K562 (cell line): ENCODE data around the gene MGA. TPM values are rescaled to one million over a fixed set of nuclear protein-coding genes. Genes with fewer than 3 reads are reported as not detected.

Source experiments
- ATAC-seq: fragments of 200-7000 bp; cut with Tn5 transposase; 3 replicates; pipeline ENCODE4 v1.9.1; 2020; ENCODE audit warnings: moderate library complexity
- BruUV-seq: library from RNA; stranded (reverse); fragments of 400-500 nt; replicated peaks from 2 replicates; lab custom pipeline; 2021; lab: Mats Ljungman, UMichigan
- CTCF ChIA-PET: fragments of 300-600 bp; formaldehyde crosslinking; extraction: SDS; loops from one replicate; lab custom pipeline; 2021; ENCODE audit warnings: low intra/inter-chr PET ratio; lab: Yijun Ruan, JAX
- POLR2A ChIA-PET: fragments of 300-600, 350-650 bp; sonication (Branson Sonifier 250); formaldehyde crosslinking; extraction: SDS; loops from one replicate; lab custom pipeline; 2021; ENCODE audit warnings: antibody characterized with exemption, inconsistent platforms; lab: Yijun Ruan, JAX
- DNase-seq, 4 experiments: peaks; one replicate each; pipeline versions ENCODE4 v3.0.0 to v3.0.0-alpha.2; 2011 to 2018; ENCODE audit warnings: low spot score in 3 of 4, mixed read lengths in 3 of 4; ENCODE audit errors: extremely low read depth in 1 of 4
- FAIRE-seq: peaks from 2 replicates; lab custom pipeline; 2011; peaks lifted over from hg19 to GRCh38; lab: Jason Lieb, UNC
- H2AFZ ChIP-seq: 2 replicates; pipeline ENCODE4 v1.6.0; 2011; ENCODE audit warnings: low read depth, low read length, control low read depth, inconsistent platforms
- H3K27ac ChIP-seq: fragments of 200-600 bp; 3 replicates; pipeline ENCODE4 v1.8.0; 2011; ENCODE audit warnings: low read depth, mild to moderate bottlenecking, control low read depth, inconsistent platforms, low read length, moderate library complexity, mixed read lengths; ENCODE audit errors: extremely low read depth
- H3K27me3 ChIP-seq, 2 experiments: fragments of 300-600 bp in 1 of 2; 2 replicates in 1 of 2; 3 replicates in 1 of 2; pipeline versions ENCODE4 v1.6.0 to v1.8.0; 2011; ENCODE audit warnings: inconsistent platforms in 2 of 2, low read length in 2 of 2, mild to moderate bottlenecking in 1 of 2, mixed read lengths in 1 of 2, moderate library complexity in 1 of 2; ENCODE audit not compliant: control insufficient read depth in 2 of 2, insufficient read depth in 2 of 2
- H3K36me3 ChIP-seq: fragments of 300-600 bp; 3 replicates; pipeline ENCODE4 v1.8.0; 2011; ENCODE audit warnings: mild to moderate bottlenecking, low read length, inconsistent platforms; ENCODE audit not compliant: control insufficient read depth, insufficient read depth
- H3K4me1 ChIP-seq, 2 experiments: fragments of 200-600 bp in 1 of 2; replicated peaks in 1 of 2; 2 replicates in 1 of 2; 3 replicates in 1 of 2; pipeline versions ENCODE4 v1.5.1 to v1.8.0; 2011; ENCODE audit warnings: inconsistent platforms in 2 of 2, low read length in 2 of 2, mild to moderate bottlenecking in 1 of 2, mixed read lengths in 1 of 2, moderate library complexity in 1 of 2; ENCODE audit not compliant: control insufficient read depth in 2 of 2, insufficient read depth in 2 of 2
- H3K4me2 ChIP-seq: 2 replicates; pipeline ENCODE4 v1.6.1; 2011; ENCODE audit warnings: low read length, control low read depth, inconsistent platforms, mixed read lengths; ENCODE audit not compliant: insufficient read depth
- H3K4me3 ChIP-seq: fragments of 200-600 bp; sonication (generic), shearing (Covaris generic); 2 replicates; pipeline ENCODE4 v1.5.1; 2016; ENCODE audit warnings: control low read depth, inconsistent platforms
- H3K79me2 ChIP-seq: fragments of 200-600 bp; 3 replicates; pipeline ENCODE4 v1.8.0; 2011; ENCODE audit warnings: low read length, inconsistent platforms; ENCODE audit not compliant: control insufficient read depth, insufficient read depth
- H3K9ac ChIP-seq, 2 experiments: 2 replicates each; pipeline versions ENCODE4 v1.6.0 to v1.6.1; 2011; ENCODE audit warnings: low read depth in 2 of 2, low read length in 2 of 2, control low read depth in 1 of 2, inconsistent platforms in 1 of 2, mild to moderate bottlenecking in 1 of 2, mixed read lengths in 1 of 2; ENCODE audit not compliant: insufficient read depth in 1 of 2
- H3K9me1 ChIP-seq: one replicate; pipeline ENCODE4 v1.6.0; 2011; ENCODE audit warnings: inconsistent platforms, mild to moderate bottlenecking, low read length, moderate library complexity; ENCODE audit not compliant: control insufficient read depth, insufficient read depth
- H3K9me3 ChIP-seq: replicated peaks from 2 replicates; pipeline ENCODE4 v1.5.1; 2011; ENCODE audit warnings: low read depth, low read length, inconsistent platforms; ENCODE audit not compliant: control insufficient read depth, insufficient read depth
- H4K20me1 ChIP-seq: replicated peaks from 2 replicates; pipeline ENCODE4 v1.6.1; 2011; ENCODE audit warnings: low read length, inconsistent platforms, mixed read lengths; ENCODE audit not compliant: control insufficient read depth, insufficient read depth
- BRF1 ChIP-seq: IDR thresholded peaks from 3 replicates; pipeline ENCODE4 v1.6.1; 2011; ENCODE audit warnings: borderline replicate concordance, mild to moderate bottlenecking; ENCODE audit not compliant: insufficient read length; ENCODE audit errors: extremely low read depth
- C11orf30 ChIP-seq: fragments of 450-650 bp; IDR thresholded peaks from 2 replicates; pipeline ENCODE4 v1.6.1; 2016; ENCODE audit warnings: low read depth, mild to moderate bottlenecking
- CBX2 ChIP-seq: fragments of 200-600 bp; sonication (generic); IDR thresholded peaks from one replicate; pipeline ENCODE4 v1.6.1; 2012; ENCODE audit warnings: mild to moderate bottlenecking, low read length, inconsistent platforms; ENCODE audit not compliant: insufficient read depth, poor library complexity, severe bottlenecking
- DPF2 ChIP-seq: fragments of 450-650 bp; IDR thresholded peaks from 2 replicates; pipeline ENCODE4 v1.6.1; 2016
- ELF1 ChIP-seq: fragments of 200-800 bp; sonication (Bioruptor generic); IDR thresholded peaks from 2 replicates; pipeline ENCODE4 v1.6.1; 2016; ENCODE audit warnings: missing genetic modification characterization, missing compliant biosample characterization
- MAFF ChIP-seq: IDR thresholded peaks from 2 replicates; pipeline ENCODE4 v1.6.1; 2012; ENCODE audit warnings: low read length, improper control_type of control experiment
- MAFG ChIP-seq: fragments of 450-650 bp; conservative IDR thresholded peaks from 2 replicates; pipeline ENCODE4 v1.6.1; 2016; ENCODE audit warnings: missing genetic modification characterization, missing compliant biosample characterization
- MAFK ChIP-seq: IDR thresholded peaks from 2 replicates; pipeline ENCODE4 v1.6.1; 2011; ENCODE audit warnings: low read length, improper control_type of control experiment
- MBD2 ChIP-seq: sonication (generic); IDR thresholded peaks from 2 replicates; pipeline ENCODE4 v1.6.1; 2016; ENCODE audit warnings: low read depth, borderline replicate concordance
- MYNN ChIP-seq, 2 experiments: sonication (generic); formaldehyde crosslinking in 1 of 2; IDR thresholded peaks; 2 replicates each; pipeline versions ENCODE4 v1.5.0 to v1.6.1; 2016 to 2020; ENCODE audit warnings: antibody characterized with exemption in 1 of 2, missing genetic modification reagents in 1 of 2
- RAD51 ChIP-seq: fragments of 450-650 bp; IDR thresholded peaks from 2 replicates; pipeline ENCODE4 v1.7.1; 2016; ENCODE audit warnings: low read depth, mild to moderate bottlenecking, borderline replicate concordance
- RUNX1 ChIP-seq: sonication (generic); IDR thresholded peaks from 2 replicates; pipeline ENCODE4 v1.6.1; 2016; ENCODE audit warnings: antibody characterized with exemption, low read depth
- SMARCB1 ChIP-seq: IDR thresholded peaks from 2 replicates; pipeline ENCODE4 v1.6.1; 2011; ENCODE audit warnings: improper control_type of control experiment, low read depth; ENCODE audit not compliant: insufficient read length
- SRSF1 ChIP-seq: fragments of 200-400 bp; formaldehyde crosslinking; IDR thresholded peaks from 2 replicates; pipeline ENCODE4 v1.6.1; 2017; ENCODE audit warnings: mild to moderate bottlenecking, low read depth, low read length, moderate library complexity
- SRSF3 ChIP-seq: fragments of 200-400 bp; formaldehyde crosslinking; IDR thresholded peaks from 2 replicates; pipeline ENCODE4 v1.6.1; 2016; ENCODE audit warnings: mild to moderate bottlenecking, low read length, moderate library complexity; ENCODE audit not compliant: insufficient read depth
- TEAD1 ChIP-seq, 2 experiments: fragments of 450-650 bp in 1 of 2; sonication (generic) in 1 of 2; formaldehyde crosslinking; IDR thresholded peaks; 2 replicates each; pipeline versions ENCODE4 v1.4.0 to v1.8.0; 2020 to 2022; ENCODE audit warnings: mild to moderate bottlenecking in 2 of 2, missing genetic modification reagents in 1 of 2
- ZNF507 ChIP-seq: conservative IDR thresholded peaks from 2 replicates; pipeline ENCODE4 v1.6.1; 2017; ENCODE audit warnings: missing genetic modification characterization, missing compliant biosample characterization
- ZNF586 ChIP-seq: fragments of 450-650 bp; formaldehyde crosslinking; conservative IDR thresholded peaks from 2 replicates; pipeline ENCODE4 v1.4.0; 2020; ENCODE audit warnings: mild to moderate bottlenecking, moderate library complexity
- ZNF75A ChIP-seq: fragments of 450-650 bp; formaldehyde crosslinking; IDR thresholded peaks from 2 replicates; pipeline ENCODE4 v1.4.0; 2020; ENCODE audit warnings: mild to moderate bottlenecking
- ZNF830 ChIP-seq: fragments of 250-450 bp; sonication (Bioruptor Pico); IDR thresholded peaks from 2 replicates; pipeline ENCODE4 v1.5.0; 2021; ENCODE audit warnings: mild to moderate bottlenecking
- WGBS: fragments of 100-300 bp; shearing (Covaris generic); methylation state at CpG from one replicate; pipeline ENCODE4 v1.1.6; 2016; ENCODE audit warnings: low coverage, mixed read lengths; ENCODE audit not compliant: insufficient coverage; ENCODE audit errors: missing lambda C conversion rate; 5-methylcytosine and 5-hydroxymethylcytosine counted together
- in situ Hi-C: fragments of 300-500 bp; cut with MboI; formaldehyde crosslinking; loops from 4 replicates; pipeline ENCODE4 v1.15.0; 2018; ENCODE audit warnings: inconsistent platforms, mixed read lengths
- intact Hi-C: fragments of 100-400 bp; cut with micrococcal nuclease; formaldehyde crosslinking; loops from 2 replicates; pipeline ENCODE4 v1.14.2; 2022
- polyA plus RNA-seq, 8 experiments: library from polyadenylated mRNA; depleted of rRNA in 4 of 8; stranded (reverse) in 5 of 8; unstranded in 3 of 8; fragments of >200 nt; fragmentation: Nextera tagmentation in 2 of 8; fragmentation: Illumina TruSeq in 1 of 8; extraction: Ambion mirVana in 2 of 8; extraction: Trizol in 1 of 8; gene quantifications; 2 replicates each; pipeline versions ENCODE4 v1.2.1 to v1.2.3, GENCODE V29; 2011 to 2014; ENCODE audit warnings: inconsistent platforms in 1 of 8, missing spikeins in 1 of 8
- total RNA-seq, 7 experiments: library from RNA; depleted of rRNA in 6 of 7; stranded (reverse); fragments of >200 nt in 6 of 7; fragmentation: Illumina TruSeq in 2 of 7; extraction: Trizol in 2 of 7; gene quantifications; 2 replicates each; pipeline versions ENCODE4 v1.2.1 to v1.2.3, GENCODE V29; 2011 to 2021; ENCODE audit warnings: low replicate concordance in 1 of 7
- TF ChIP-seq, protein P1 (sequence below): fragments of 450-650 bp; IDR thresholded peaks from 2 replicates; pipeline ENCODE4 v1.6.1; 2016; ENCODE audit warnings: mild to moderate bottlenecking
- TF ChIP-seq, protein P2 (sequence below): fragments of 250-450 bp; sonication (Bioruptor Pico); IDR thresholded peaks from 2 replicates; pipeline ENCODE4 v1.5.0; 2022; ENCODE audit warnings: mild to moderate bottlenecking

MGA gene
- total and polyA plus RNA-seq, 9 of the 15 experiments (the other 6 are each of a cell fraction or from before 2014, with no cell fraction given): 4.7 to 56.1 (median 21.1) TPM

DNA sequence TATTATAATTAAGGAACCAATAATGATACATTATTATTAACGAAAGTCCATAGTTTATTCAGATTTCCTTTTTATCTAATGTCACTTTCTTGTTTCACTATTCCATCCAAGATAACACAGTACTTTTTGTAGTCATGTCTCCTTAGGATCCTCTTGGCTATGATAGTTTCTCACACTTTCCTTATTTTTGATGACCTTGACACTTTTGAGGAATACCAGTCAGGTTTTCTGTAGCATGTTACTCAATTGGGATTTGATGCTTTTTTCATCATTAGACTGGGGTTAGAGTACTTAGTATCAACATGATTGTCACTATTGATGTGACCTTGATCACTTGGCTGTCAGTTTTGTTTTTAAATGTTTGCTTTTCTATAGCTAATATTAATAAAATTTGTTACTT lies 33.0 kb upstream of the MGA start:
- Histone ChIP-seq H3K79me2 (no peaks in the 10 kb centered on the region), H3K27me3 (no peaks in the 10 kb centered on the region), H3K27ac (no peak overlapping the region), H2AFZ (no peak overlapping the region), H3K9ac (no peak overlapping the region), H3K36me3 (no peaks in the 10 kb centered on the region), H3K9me1 (no peaks in the 10 kb centered on the region), H3K9me3 (no peaks in the 10 kb centered on the region), H3K4me1 (0 out of 5 replicates have a peak, but pooled peaks cover 0 to under 1% of the 10 kb centered on the region in 2 experiments), H4K20me1 (no peaks in the 10 kb centered on the region), H3K4me2 (no peak overlapping the region), H3K4me3 (no peak overlapping the region)
- POLR2A ChIA-PET: interaction anchor here (1.2 kb wide), 1 partner anchor 24 kb away, joined by 3 read pairs; no protein-coding TSS in a partner anchor
- intact Hi-C loops (no loop called here), in situ Hi-C loops (no loop called here)
- WGBS: 11% methylated on average over 1 of the region's 1 CpG
- no peak for DNase-seq
- BruUV-seq: no TSS peak
- ATAC-seq: no peak
- FAIRE-seq: no peak
- CTCF ChIA-PET: no interaction called here
- TF ChIP-seq MBD2 (no peak), SRSF1 (no peak), RUNX1 (no peak), MAFF (peak; percentile 74), DPF2 (no peak), TEAD1 (CRISPR knock-in tag; IDR thresholded peaks at IDR 0.05) (no peak), ZNF586 (CRISPR knock-in tag) (no peak), RAD51 (no peak), SRSF3 (no peak), CBX2 (no peak), C11orf30 (peak; percentile 66; the same call in 1 of the 2 replicates), ZNF830 (no peak), SMARCB1 (no peak), ZNF507 (tag) (no peak), BRF1 (no peak), MAFK (peak; percentile 65), ELF1 (tag) (no peak), ZNF75A (CRISPR knock-in tag) (no peak), MAFG (peak; percentile 47; the same call in 1 of the 2 replicates), MYNN (IDR thresholded peaks at IDR 0.05) (no peak), MYNN (CRISPR knock-in tag; IDR thresholded peaks at IDR 0.05) (no peak)
- TF ChIP-seq, protein P1, sequence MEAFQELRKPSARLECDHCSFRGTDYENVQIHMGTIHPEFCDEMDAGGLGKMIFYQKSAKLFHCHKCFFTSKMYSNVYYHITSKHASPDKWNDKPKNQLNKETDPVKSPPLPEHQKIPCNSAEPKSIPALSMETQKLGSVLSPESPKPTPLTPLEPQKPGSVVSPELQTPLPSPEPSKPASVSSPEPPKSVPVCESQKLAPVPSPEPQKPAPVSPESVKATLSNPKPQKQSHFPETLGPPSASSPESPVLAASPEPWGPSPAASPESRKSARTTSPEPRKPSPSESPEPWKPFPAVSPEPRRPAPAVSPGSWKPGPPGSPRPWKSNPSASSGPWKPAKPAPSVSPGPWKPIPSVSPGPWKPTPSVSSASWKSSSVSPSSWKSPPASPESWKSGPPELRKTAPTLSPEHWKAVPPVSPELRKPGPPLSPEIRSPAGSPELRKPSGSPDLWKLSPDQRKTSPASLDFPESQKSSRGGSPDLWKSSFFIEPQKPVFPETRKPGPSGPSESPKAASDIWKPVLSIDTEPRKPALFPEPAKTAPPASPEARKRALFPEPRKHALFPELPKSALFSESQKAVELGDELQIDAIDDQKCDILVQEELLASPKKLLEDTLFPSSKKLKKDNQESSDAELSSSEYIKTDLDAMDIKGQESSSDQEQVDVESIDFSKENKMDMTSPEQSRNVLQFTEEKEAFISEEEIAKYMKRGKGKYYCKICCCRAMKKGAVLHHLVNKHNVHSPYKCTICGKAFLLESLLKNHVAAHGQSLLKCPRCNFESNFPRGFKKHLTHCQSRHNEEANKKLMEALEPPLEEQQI: no peak
- TF ChIP-seq, protein P2, sequence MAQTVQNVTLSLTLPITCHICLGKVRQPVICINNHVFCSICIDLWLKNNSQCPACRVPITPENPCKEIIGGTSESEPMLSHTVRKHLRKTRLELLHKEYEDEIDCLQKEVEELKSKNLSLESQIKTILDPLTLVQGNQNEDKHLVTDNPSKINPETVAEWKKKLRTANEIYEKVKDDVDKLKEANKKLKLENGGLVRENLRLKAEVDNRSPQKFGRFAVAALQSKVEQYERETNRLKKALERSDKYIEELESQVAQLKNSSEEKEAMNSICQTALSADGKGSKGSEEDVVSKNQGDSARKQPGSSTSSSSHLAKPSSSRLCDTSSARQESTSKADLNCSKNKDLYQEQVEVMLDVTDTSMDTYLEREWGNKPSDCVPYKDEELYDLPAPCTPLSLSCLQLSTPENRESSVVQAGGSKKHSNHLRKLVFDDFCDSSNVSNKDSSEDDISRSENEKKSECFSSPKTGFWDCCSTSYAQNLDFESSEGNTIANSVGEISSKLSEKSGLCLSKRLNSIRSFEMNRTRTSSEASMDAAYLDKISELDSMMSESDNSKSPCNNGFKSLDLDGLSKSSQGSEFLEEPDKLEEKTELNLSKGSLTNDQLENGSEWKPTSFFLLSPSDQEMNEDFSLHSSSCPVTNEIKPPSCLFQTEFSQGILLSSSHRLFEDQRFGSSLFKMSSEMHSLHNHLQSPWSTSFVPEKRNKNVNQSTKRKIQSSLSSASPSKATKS: no peak
